IMR-90 (cell line): Measurements from ENCODE around the gene RAI2. TPM values are rescaled to one million over a fixed set of nuclear protein-coding genes. Genes with fewer than 3 reads are reported as not detected.

Source experiments
- ATAC-seq: fragments of 200-7000 bp; cut with Tn5 transposase; 2 replicates; pipeline ENCODE4 v1.9.1; 2020; ENCODE audit warnings: low read depth, mild to moderate bottlenecking, moderate library complexity
- BruUV-seq: library from RNA; stranded (reverse); fragments of 400-500 nt; replicated peaks from 2 replicates; lab custom pipeline; 2021; lab: Mats Ljungman, UMichigan
- CTCF ChIA-PET: fragments of 300-600 bp; formaldehyde crosslinking; extraction: SDS; loops from one replicate; lab custom pipeline; 2021; ENCODE audit warnings: antibody characterized with exemption; lab: Yijun Ruan, JAX
- POLR2A ChIA-PET: fragments of 300-600 bp; sonication (Branson Sonifier 250); formaldehyde crosslinking; loops from one replicate; lab custom pipeline; 2022; ENCODE audit warnings: antibody characterized with exemption; ENCODE audit not compliant: unreplicated experiment; lab: Charles Lee
- DNase-seq: peaks from one replicate; pipeline ENCODE4 v3.0.0; 2013
- H2AFZ ChIP-seq: replicated peaks from 2 replicates; pipeline ENCODE3; 2013; ENCODE audit warnings: low read length, mild to moderate bottlenecking; ENCODE audit not compliant: poor library complexity
- H2AK5ac ChIP-seq: 2 replicates; pipeline ENCODE4 v1.6.1; 2013; ENCODE audit warnings: low read depth, low read length, inconsistent platforms
- H2AK9ac ChIP-seq: replicated peaks from 2 replicates; pipeline ENCODE3; 2013; ENCODE audit warnings: mild to moderate bottlenecking, low read depth, low read length, moderate library complexity; ENCODE audit not compliant: poor library complexity
- H2BK120ac ChIP-seq: 2 replicates; pipeline ENCODE4 v1.6.1; 2013; ENCODE audit warnings: low read depth, low read length, inconsistent platforms
- H2BK15ac ChIP-seq: 3 replicates; pipeline ENCODE4 v1.6.1; 2013; ENCODE audit warnings: low read depth, low read length, inconsistent platforms
- H2BK20ac ChIP-seq: 2 replicates; pipeline ENCODE4 v1.6.1; 2013; ENCODE audit warnings: low read depth, mild to moderate bottlenecking, inconsistent platforms, low read length, moderate library complexity
- H2BK5ac ChIP-seq: 2 replicates; pipeline ENCODE4 v1.6.1; 2013; ENCODE audit warnings: mild to moderate bottlenecking, low read depth, low read length, inconsistent platforms; ENCODE audit not compliant: poor library complexity, severe bottlenecking
- H3K14ac ChIP-seq: replicated peaks from 2 replicates; pipeline ENCODE4 v1.6.1; 2013; ENCODE audit warnings: low read depth, low read length, inconsistent platforms
- H3K18ac ChIP-seq: 2 replicates; pipeline ENCODE4 v1.6.1; 2013; ENCODE audit warnings: low read depth, low read length, control low read depth
- H3K23ac ChIP-seq: 2 replicates; pipeline ENCODE4 v1.6.1; 2013; ENCODE audit warnings: low read depth, low read length, inconsistent platforms
- H3K27ac ChIP-seq: 2 replicates; pipeline ENCODE4 v1.5.1; 2013; ENCODE audit warnings: mild to moderate bottlenecking, control low read depth, low read length; ENCODE audit not compliant: insufficient read depth
- H3K27me3 ChIP-seq: 2 replicates; pipeline ENCODE4 v1.6.1; 2013; ENCODE audit warnings: low read length; ENCODE audit not compliant: control insufficient read depth, insufficient read depth
- H3K36me3 ChIP-seq: 2 replicates; pipeline ENCODE4 v1.6.1; 2013; ENCODE audit warnings: low read length, mixed read lengths; ENCODE audit not compliant: control insufficient read depth, insufficient read depth
- H3K4ac ChIP-seq: 2 replicates; pipeline ENCODE4 v1.6.1; 2013; ENCODE audit warnings: low read depth, low read length, inconsistent platforms
- H3K4me1 ChIP-seq: 2 replicates; pipeline ENCODE4 v1.6.1; 2013; ENCODE audit warnings: low read length, mixed read lengths; ENCODE audit not compliant: control insufficient read depth, insufficient read depth
- H3K4me2 ChIP-seq: 2 replicates; pipeline ENCODE4 v1.6.1; 2013; ENCODE audit warnings: low read depth, mild to moderate bottlenecking, control low read depth, low read length, moderate library complexity
- H3K4me3 ChIP-seq: 2 replicates; pipeline ENCODE4 v1.5.1; 2013; ENCODE audit warnings: low read depth, mild to moderate bottlenecking, control low read depth, low read length, moderate library complexity; ENCODE audit not compliant: insufficient read depth
- H3K56ac ChIP-seq: 2 replicates; pipeline ENCODE4 v1.6.1; 2013; ENCODE audit warnings: low read length, inconsistent platforms; ENCODE audit not compliant: insufficient read depth; ENCODE audit errors: extremely low read depth
- H3K79me1 ChIP-seq, 2 experiments: 2 replicates each; pipeline ENCODE4 v1.6.1; 2013; ENCODE audit warnings: low read length in 2 of 2, inconsistent platforms in 1 of 2, low read depth in 1 of 2
- H3K9ac ChIP-seq: 2 replicates; pipeline ENCODE4 v1.6.1; 2013; ENCODE audit warnings: low read depth, low read length, control low read depth
- H3K9me1 ChIP-seq: 2 replicates; pipeline ENCODE4 v1.6.1; 2013; ENCODE audit warnings: low read length, inconsistent platforms; ENCODE audit not compliant: insufficient read depth
- H3K9me3 ChIP-seq: 2 replicates; pipeline ENCODE4 v1.6.1; 2013; ENCODE audit warnings: low read length; ENCODE audit not compliant: control insufficient read depth, insufficient read depth
- H4K20me1 ChIP-seq: 2 replicates; pipeline ENCODE4 v1.6.1; 2013; ENCODE audit warnings: low read length, inconsistent platforms; ENCODE audit not compliant: insufficient read depth
- H4K5ac ChIP-seq: 2 replicates; pipeline ENCODE4 v1.6.1; 2013; ENCODE audit warnings: mild to moderate bottlenecking, low read depth, low read length, control low read depth
- H4K8ac ChIP-seq, 2 experiments: 2 replicates each; pipeline ENCODE4 v1.6.1; 2013; ENCODE audit warnings: low read depth in 2 of 2, low read length in 2 of 2, control low read depth in 1 of 2, inconsistent platforms in 1 of 2
- H4K91ac ChIP-seq: 2 replicates; pipeline ENCODE4 v1.6.1; 2013; ENCODE audit warnings: low read depth, low read length, inconsistent platforms; ENCODE audit not compliant: insufficient read depth
- BHLHE40 ChIP-seq: fragments of 150-350 bp; IDR thresholded peaks from 2 replicates; pipeline ENCODE4 v1.6.1; 2016; ENCODE audit warnings: mild to moderate bottlenecking, low read depth, low read length
- CEBPB ChIP-seq: IDR thresholded peaks from 2 replicates; pipeline ENCODE4 v1.6.1; 2012; ENCODE audit warnings: low read depth, low read length, improper control_type of control experiment
- CTCF ChIP-seq: conservative IDR thresholded peaks from 2 replicates; pipeline ENCODE4 v1.5.1; 2012; ENCODE audit warnings: mild to moderate bottlenecking, low read depth, low read length, improper control_type of control experiment
- MAFK ChIP-seq: IDR thresholded peaks from 2 replicates; pipeline ENCODE4 v1.6.1; 2012; ENCODE audit warnings: low read depth, low read length, improper control_type of control experiment
- MAZ ChIP-seq: IDR thresholded peaks from 2 replicates; pipeline ENCODE4 v1.6.1; 2012; ENCODE audit warnings: low read depth, mild to moderate bottlenecking, low read length, improper control_type of control experiment, moderate library complexity, borderline replicate concordance
- POLR2A ChIP-seq: IDR thresholded peaks from 2 replicates; pipeline ENCODE4 v1.6.1; 2012; ENCODE audit warnings: mild to moderate bottlenecking, low read depth, low read length
- RAD21 ChIP-seq: IDR thresholded peaks from 2 replicates; pipeline ENCODE4 v1.6.1; 2012; ENCODE audit warnings: low read length, improper control_type of control experiment
- RCOR1 ChIP-seq: IDR thresholded peaks from 2 replicates; pipeline ENCODE4 v1.6.1; 2012; ENCODE audit warnings: mild to moderate bottlenecking, low read length, improper control_type of control experiment; ENCODE audit not compliant: insufficient replicate concordance
- RFX5 ChIP-seq: IDR thresholded peaks from 2 replicates; pipeline ENCODE4 v1.8.0; 2012; ENCODE audit warnings: low read depth, mild to moderate bottlenecking, low read length, moderate library complexity
- WGBS, 2 experiments: methylation state at CpG; one replicate each; pipeline versions ENCODE4 v1.1.5 to v1.1.7; 2013; ENCODE audit warnings: missing lambda C conversion rate in 2 of 2; ENCODE audit not compliant: insufficient read length in 1 of 2; ENCODE audit errors: extremely low coverage in 2 of 2; 5-methylcytosine and 5-hydroxymethylcytosine counted together
- dilution Hi-C: fragments of 300-500 bp; cut with HindIII; formaldehyde crosslinking; loops from one replicate; pipeline ENCODE4 v1.14.3; 2018; ENCODE audit warnings: low sequenced_read_pairs; ENCODE audit not compliant: unreplicated experiment
- in situ Hi-C: fragments of 300-500 bp; cut with MboI; formaldehyde crosslinking; loops from 3 replicates; pipeline ENCODE4 v1.14.3; 2019; ENCODE audit warnings: low sequenced_read_pairs, inconsistent platforms, mixed read lengths
- intact Hi-C: fragments of 100-400 bp; cut with micrococcal nuclease; formaldehyde crosslinking; loops from 2 replicates; pipeline ENCODE4 v1.10.0; 2022
- polyA plus RNA-seq, 3 experiments: library from polyadenylated mRNA; depleted of rRNA; stranded (reverse); fragments of >200 nt; gene quantifications; 2 replicates each; pipeline ENCODE4 v1.2.3, GENCODE V29; 2012; ENCODE audit warnings: low replicate concordance in 1 of 3
- total RNA-seq: library from RNA; depleted of rRNA; stranded (reverse); fragments of >200 nt; gene quantifications from 2 replicates; pipeline ENCODE4 v1.2.3, GENCODE V29; 2012

RAI2 gene
- total and polyA plus RNA-seq, 2 of the 4 experiments (the other 2 are of a cell fraction): 0.07 TPM; not detected in 1

GRCh38 chrX:17848545-17849265, 12.4 kb downstream of the RAI2 start:
- Histone ChIP-seq H3K27me3 (peaks cover 12% of the 10 kb centered on the region), H4K20me1 (no peaks in the 10 kb centered on the region), H3K27ac (no peak overlapping the region), H2BK15ac (no peak overlapping the region), H3K23ac (no peak overlapping the region), H4K8ac (no peak overlapping the region), H3K9me1 (no peaks in the 10 kb centered on the region), H2AK5ac (no peak overlapping the region), H2AFZ (no peak overlapping the region), H2BK20ac (no peak overlapping the region), H2BK5ac (no peak overlapping the region), H3K14ac (no peak overlapping the region), H4K91ac (no peak overlapping the region), H3K9ac (no peak overlapping the region), H3K4me3 (no peak overlapping the region), H3K4me2 (no peak overlapping the region), H3K56ac (no peak overlapping the region), H2AK9ac (no peak overlapping the region), H2BK120ac (no peak overlapping the region), H3K36me3 (no peaks in the 10 kb centered on the region), H3K79me1 (no peaks in the 10 kb centered on the region), H4K5ac (no peak overlapping the region), H3K4ac (no peak overlapping the region), H3K4me1 (no peaks in the 10 kb centered on the region), H3K9me3 (no peaks in the 10 kb centered on the region), H3K18ac (no peak overlapping the region)
- dilution Hi-C loops: no loop called here
- TF ChIP-seq CEBPB (no peak), CTCF (no peak), MAFK (no peak), BHLHE40 (no peak), RCOR1 (no peak), MAZ (no peak), POLR2A (no peak), RAD21 (no peak), RFX5 (no peak)
- WGBS, 2 experiments: no CpG with 5 or more reads among the region's 7 CpGs
- POLR2A ChIA-PET: no interaction called here
- ATAC-seq (no peak), DNase-seq (no peak)
- CTCF ChIA-PET: no interaction called here
- BruUV-seq: no TSS peak
- in situ Hi-C loops: no loop called here
- intact Hi-C loops: no loop called here
